PFSK-1 (cell line): ENCODE measurements around the gene ZNF747.
A peak's percentile ranks its signal among the peaks of the same experiment; 100 is the strongest.

ENCODE experiments used
- POLR2AphosphoS5 ChIP-seq: IDR thresholded peaks from 2 replicates; pipeline ENCODE4 v1.6.1; 2012; ENCODE audit warnings: low read depth, mild to moderate bottlenecking, control low read depth, low read length, moderate library complexity
- SIN3A ChIP-seq: IDR thresholded peaks from 2 replicates; pipeline ENCODE4 v1.6.1; 2012; ENCODE audit warnings: mild to moderate bottlenecking, low read length, moderate library complexity, borderline replicate concordance; ENCODE audit not compliant: insufficient read depth
- TAF1 ChIP-seq: IDR thresholded peaks from 2 replicates; pipeline ENCODE4 v1.6.1; 2012; ENCODE audit warnings: low read length, control low read depth, borderline replicate concordance; ENCODE audit not compliant: insufficient read depth
- TF ChIP-seq, protein P1 (sequence below), 2 experiments: IDR thresholded peaks; 2 replicates each; pipeline versions ENCODE4 v1.6.1 to v1.8.0; 2011 to 2012; ENCODE audit warnings: low read depth in 2 of 2, low read length in 2 of 2, control low read depth in 1 of 2, inconsistent platforms in 1 of 2, mild to moderate bottlenecking in 1 of 2, moderate library complexity in 1 of 2; ENCODE audit not compliant: insufficient read depth in 1 of 2

DNA sequence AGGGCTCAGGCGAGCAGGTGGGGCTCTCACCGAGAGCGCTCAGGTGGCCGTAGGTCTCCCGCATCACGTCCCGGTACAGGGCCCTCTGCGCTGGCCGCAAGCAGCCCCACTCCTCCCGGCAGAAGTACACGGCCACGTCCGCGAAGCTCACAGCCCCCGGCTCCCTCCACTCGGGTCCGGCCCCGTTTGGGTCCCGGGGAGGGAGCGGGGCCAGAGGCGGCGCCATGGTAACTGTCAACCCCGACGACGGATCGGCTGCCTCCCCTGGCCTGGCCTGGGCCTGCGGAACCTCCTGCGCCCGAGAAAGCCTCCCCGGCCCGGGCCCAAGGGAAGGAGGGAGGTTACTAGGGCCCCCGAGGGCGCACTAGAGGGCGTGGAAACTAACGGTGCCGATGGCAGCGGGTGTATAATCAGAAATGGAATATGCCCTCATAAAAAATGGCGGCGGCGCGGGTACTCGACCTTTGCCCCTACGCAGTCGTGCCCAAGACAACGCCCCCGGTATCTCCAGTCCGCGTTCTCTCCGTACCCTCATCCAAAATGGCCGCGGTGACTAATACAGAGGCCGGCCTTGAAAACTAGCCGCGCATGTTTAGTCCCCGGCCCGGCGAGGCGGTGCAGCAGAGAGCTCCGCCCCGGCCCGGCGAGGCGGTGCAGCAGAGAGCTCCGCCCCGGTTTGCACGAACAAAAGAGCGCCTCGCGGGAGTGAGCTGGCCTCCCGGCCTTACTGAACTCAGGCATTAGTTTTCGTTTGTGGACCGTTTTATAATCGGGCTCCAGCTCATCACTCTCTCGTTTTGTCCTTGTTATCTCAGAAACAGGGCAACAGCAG lies 23.5 kb upstream of the ZNF747 start, which contains the start of gene ZNF764:
- TF ChIP-seq POLR2AphosphoS5 (peak; percentile 75; the same call in 1 of the 2 replicates), TAF1 (0 out of 2 replicates have a peak, but pooled peaks have one; percentile 37), SIN3A (no peak; the same call in 1 of the 2 replicates)
- TF ChIP-seq, protein P1, sequence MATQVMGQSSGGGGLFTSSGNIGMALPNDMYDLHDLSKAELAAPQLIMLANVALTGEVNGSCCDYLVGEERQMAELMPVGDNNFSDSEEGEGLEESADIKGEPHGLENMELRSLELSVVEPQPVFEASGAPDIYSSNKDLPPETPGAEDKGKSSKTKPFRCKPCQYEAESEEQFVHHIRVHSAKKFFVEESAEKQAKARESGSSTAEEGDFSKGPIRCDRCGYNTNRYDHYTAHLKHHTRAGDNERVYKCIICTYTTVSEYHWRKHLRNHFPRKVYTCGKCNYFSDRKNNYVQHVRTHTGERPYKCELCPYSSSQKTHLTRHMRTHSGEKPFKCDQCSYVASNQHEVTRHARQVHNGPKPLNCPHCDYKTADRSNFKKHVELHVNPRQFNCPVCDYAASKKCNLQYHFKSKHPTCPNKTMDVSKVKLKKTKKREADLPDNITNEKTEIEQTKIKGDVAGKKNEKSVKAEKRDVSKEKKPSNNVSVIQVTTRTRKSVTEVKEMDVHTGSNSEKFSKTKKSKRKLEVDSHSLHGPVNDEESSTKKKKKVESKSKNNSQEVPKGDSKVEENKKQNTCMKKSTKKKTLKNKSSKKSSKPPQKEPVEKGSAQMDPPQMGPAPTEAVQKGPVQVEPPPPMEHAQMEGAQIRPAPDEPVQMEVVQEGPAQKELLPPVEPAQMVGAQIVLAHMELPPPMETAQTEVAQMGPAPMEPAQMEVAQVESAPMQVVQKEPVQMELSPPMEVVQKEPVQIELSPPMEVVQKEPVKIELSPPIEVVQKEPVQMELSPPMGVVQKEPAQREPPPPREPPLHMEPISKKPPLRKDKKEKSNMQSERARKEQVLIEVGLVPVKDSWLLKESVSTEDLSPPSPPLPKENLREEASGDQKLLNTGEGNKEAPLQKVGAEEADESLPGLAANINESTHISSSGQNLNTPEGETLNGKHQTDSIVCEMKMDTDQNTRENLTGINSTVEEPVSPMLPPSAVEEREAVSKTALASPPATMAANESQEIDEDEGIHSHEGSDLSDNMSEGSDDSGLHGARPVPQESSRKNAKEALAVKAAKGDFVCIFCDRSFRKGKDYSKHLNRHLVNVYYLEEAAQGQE (IDR thresholded peaks at IDR 0.05; ENCODE audit: insufficient read depth in 1 of 2, low read depth in 2 of 2, low read length in 2 of 2) = no peak
